Duodenal mucosa (tissue), 2 donors: ENCODE results near the gene KDM6A.
"Not testable (repeated sequence)": the region's sequence is repeated elsewhere in the genome, so short reads cannot be mapped to it uniquely, and the experiment has no call there.

Experiments
- H3K27ac ChIP-seq: one replicate; pipeline ENCODE4 v1.7.0; 2013; ENCODE audit warnings: low read depth, low read length
- H3K27me3 ChIP-seq, 2 donors: one replicate each; pipeline ENCODE4 v1.7.0; 2013; ENCODE audit warnings: low read length in 2 of 2, control low read depth in 1 of 2; ENCODE audit not compliant: insufficient read depth in 2 of 2, control insufficient read depth in 1 of 2
- H3K36me3 ChIP-seq, 2 donors: one replicate each; pipeline ENCODE4 v1.7.0; 2013; ENCODE audit warnings: low read length in 2 of 2, control low read depth in 1 of 2; ENCODE audit not compliant: insufficient read depth in 2 of 2, control insufficient read depth in 1 of 2
- H3K4me1 ChIP-seq, 2 donors: one replicate each; pipeline ENCODE4 v1.7.0; 2013; ENCODE audit warnings: low read length in 2 of 2, control low read depth in 1 of 2; ENCODE audit not compliant: insufficient read depth in 2 of 2, control insufficient read depth in 1 of 2
- H3K4me3 ChIP-seq, 2 donors: one replicate each; pipeline ENCODE4 v1.7.0; 2013; ENCODE audit warnings: low read length in 2 of 2, low read depth in 1 of 2
- H3K9ac ChIP-seq, 2 donors: one replicate each; pipeline ENCODE4 v1.7.0; 2013; ENCODE audit warnings: low read length in 2 of 2, low read depth in 1 of 2
- H3K9me3 ChIP-seq, 2 donors: one replicate each; pipeline ENCODE4 v1.7.0; 2013; ENCODE audit warnings: low read length in 2 of 2, control low read depth in 1 of 2; ENCODE audit not compliant: control insufficient read depth in 1 of 2

Gene KDM6A

DNA sequence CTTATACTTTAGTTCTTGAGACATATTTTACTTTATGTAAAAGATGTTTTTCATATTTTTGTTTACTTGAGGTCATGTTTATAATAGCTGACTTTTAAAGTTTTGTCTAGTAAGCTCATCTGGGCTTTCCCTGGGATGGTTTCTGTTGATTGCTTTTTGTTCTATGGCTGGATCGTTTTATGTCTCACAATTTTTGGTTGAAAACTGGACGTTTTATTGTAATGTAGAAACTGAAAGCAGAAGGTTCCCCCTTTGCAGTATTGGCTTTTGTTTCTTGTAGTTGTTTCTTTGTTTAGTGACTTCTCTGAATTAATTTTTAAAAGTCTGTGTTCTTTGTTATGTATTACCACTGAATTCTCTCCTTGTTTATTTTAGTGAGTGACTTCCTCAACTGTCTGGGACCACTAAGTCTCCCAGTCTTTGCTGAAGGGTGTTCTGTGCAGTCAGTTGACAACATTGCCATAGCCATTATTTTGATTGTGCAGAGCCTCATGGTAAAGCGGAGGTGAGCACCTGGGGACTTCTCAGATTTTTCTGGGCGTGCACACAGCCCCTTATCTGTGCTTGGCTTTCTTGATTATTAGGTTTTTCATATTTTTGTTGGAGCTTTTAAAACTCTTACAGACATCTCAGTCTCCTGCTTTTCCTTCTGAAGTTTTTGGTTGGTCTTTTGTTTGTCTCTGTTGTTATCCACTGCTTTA is 31.0 kb downstream of the KDM6A start:
- H3K36me3 ChIP-seq: no peaks in the 10 kb centered on the region
- H3K9ac ChIP-seq: no peak overlapping the region
- no peak overlapping the region for H3K27ac ChIP-seq
- peaks cover 0 to 18% of the 10 kb centered on the region in 2 donors for H3K4me1 ChIP-seq
- no peaks in the 10 kb centered on the region for H3K27me3 ChIP-seq
- no peaks in the 10 kb centered on the region for H3K9me3 ChIP-seq
- no peak overlapping the region for H3K4me3 ChIP-seq

DNA sequence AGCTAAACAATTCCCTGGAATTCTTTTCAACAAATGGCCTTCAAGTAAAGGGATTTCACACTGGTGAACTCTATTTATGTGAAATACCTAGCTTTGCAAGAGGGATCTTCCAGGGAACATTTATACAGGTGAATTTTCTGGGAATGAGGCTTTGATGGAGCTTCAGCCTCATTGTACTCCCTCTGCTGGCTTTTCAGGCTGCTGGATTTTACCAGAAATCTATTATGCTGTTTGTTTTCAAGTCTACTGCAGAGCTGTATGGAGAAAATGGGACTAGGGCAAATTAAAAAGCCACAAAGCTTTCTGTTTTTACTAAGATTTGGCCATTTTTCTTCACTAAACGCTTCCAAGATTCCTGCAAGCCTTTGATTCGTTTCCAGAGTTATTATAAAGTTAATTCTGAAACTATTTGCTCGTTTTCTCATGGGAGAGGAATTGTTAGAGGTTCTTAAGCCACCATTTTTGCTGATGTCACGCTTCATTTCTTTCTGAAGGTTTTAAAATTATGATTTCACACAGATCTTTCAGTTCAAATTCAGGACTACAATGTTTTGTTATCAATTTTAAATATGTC is 31.6 kb downstream of the KDM6A start:
- Histone ChIP-seq H3K27me3 (no peaks in the 10 kb centered on the region), H3K9me3 (no peaks in the 10 kb centered on the region), H3K9ac (no peak overlapping the region), H3K4me3 (no peak overlapping the region), H3K27ac (no peak overlapping the region), H3K4me1 (peaks cover 0 to 12% of the 10 kb centered on the region in 2 donors), H3K36me3 (no peaks in the 10 kb centered on the region)

- peaks cover 0 to 12% of the 10 kb centered on the region in 2 donors for H3K4me1 ChIP-seq
- no peaks in the 10 kb centered on the region for H3K27me3 ChIP-seq
- H3K27ac ChIP-seq: no peak overlapping the region
- H3K9me3 ChIP-seq: no peaks in the 10 kb centered on the region
- no peak overlapping the region for H3K9ac ChIP-seq
- no peaks in the 10 kb centered on the region for H3K36me3 ChIP-seq
- H3K4me3 ChIP-seq: no peak overlapping the region
These were observed 33.1 kb downstream of the KDM6A start for GRCh38 chrX:44906041-44906440.

- Histone ChIP-seq H3K4me3 (no peak overlapping the region), H3K9ac (no peak overlapping the region), H3K9me3 (no peaks in the 10 kb centered on the region), H3K27me3 (no peaks in the 10 kb centered on the region), H3K36me3 (no peaks in the 10 kb centered on the region), H3K27ac (no peak overlapping the region), H3K4me1 (peaks cover 0 to 12% of the 10 kb centered on the region in 2 donors)
These were observed 33.6 kb downstream of the KDM6A start for GRCh38 chrX:44906542-44906941.

DNA sequence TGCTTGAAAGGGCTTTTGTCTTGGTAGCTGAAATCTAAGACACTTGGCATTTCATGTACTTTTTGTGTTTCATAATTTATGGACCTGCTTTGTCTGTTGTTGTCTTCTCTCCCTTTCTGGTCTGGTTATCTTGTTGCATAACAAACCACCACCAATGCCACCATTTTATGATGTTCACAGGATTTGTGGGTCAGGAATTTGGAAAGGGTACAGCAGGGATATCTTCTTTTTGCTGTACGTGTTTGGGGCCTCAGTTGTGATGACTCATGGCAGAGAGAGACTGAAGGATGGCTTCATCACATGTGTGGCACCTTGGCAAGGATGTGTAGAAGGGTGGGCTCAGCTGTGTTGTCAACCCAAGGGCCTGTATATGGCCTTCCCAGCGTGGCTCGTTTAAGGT is 35.2 kb downstream of the KDM6A start:
- H3K36me3 ChIP-seq: no peaks in the 10 kb centered on the region
- no peak overlapping the region for H3K9ac ChIP-seq
- no peaks in the 10 kb centered on the region for H3K9me3 ChIP-seq
- no peak overlapping the region for H3K4me3 ChIP-seq
- no peak overlapping the region for H3K27ac ChIP-seq
- H3K27me3 ChIP-seq: no peaks in the 10 kb centered on the region
- peaks cover 0 to 12% of the 10 kb centered on the region in 2 donors for H3K4me1 ChIP-seq

DNA sequence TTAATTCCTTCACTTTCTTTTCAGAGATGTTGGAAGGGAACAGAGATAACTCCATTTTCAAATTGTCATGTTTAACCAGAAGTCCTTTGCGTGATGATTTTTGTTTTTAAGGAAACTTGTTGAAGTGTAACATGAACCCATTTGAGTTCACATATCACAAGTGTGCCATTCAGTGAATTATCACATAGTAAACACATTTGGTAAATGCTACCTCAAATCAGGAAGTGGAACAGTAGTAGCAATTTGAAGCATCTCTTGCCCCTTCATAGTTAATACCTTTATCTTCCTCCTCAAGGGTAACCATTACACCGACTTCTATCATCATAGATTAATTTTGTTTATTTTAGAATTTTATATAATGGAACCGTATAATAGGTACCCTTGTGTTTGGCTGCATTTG is 35.8 kb downstream of the KDM6A start:
- H3K27ac ChIP-seq: no peak overlapping the region
- no peaks in the 10 kb centered on the region for H3K36me3 ChIP-seq
- H3K4me1 ChIP-seq: peaks cover 0 to 12% of the 10 kb centered on the region in 2 donors

GRCh38 chrX:44910508-44910907 is 37.5 kb downstream of the KDM6A start:
- H3K27ac ChIP-seq, H3K9me3 ChIP-seq, H3K27me3 ChIP-seq, H3K36me3 ChIP-seq, H3K4me3 ChIP-seq, H3K9ac ChIP-seq: not testable (repeated sequence)
- H3K4me1 ChIP-seq: peaks cover under 1 to 19% of the 10 kb centered on the region in 2 donors

More for the DNA sequence above, 35.8 kb downstream of the KDM6A start:
- Histone ChIP-seq H3K27me3 (no peaks in the 10 kb centered on the region), H3K9ac (no peak overlapping the region), H3K4me3 (no peak overlapping the region), H3K9me3 (no peaks in the 10 kb centered on the region)

GRCh38 chrX:44911074-44911600 is 38.1 kb downstream of the KDM6A start:
- H3K27ac ChIP-seq, H3K9ac ChIP-seq, H3K27me3 ChIP-seq, H3K36me3 ChIP-seq, H3K9me3 ChIP-seq, H3K4me3 ChIP-seq: not testable (repeated sequence)
- peaks cover 3 to 19% of the 10 kb centered on the region in 2 donors for H3K4me1 ChIP-seq

- Histone ChIP-seq H3K36me3 (no peaks in the 10 kb centered on the region), H3K9ac (no peak overlapping the region), H3K27me3 (no peaks in the 10 kb centered on the region), H3K27ac (no peak overlapping the region), H3K9me3 (no peaks in the 10 kb centered on the region), H3K4me1 (peaks cover 3 to 13% of the 10 kb centered on the region in 2 donors), H3K4me3 (no peak overlapping the region)
These were observed 40.9 kb downstream of the KDM6A start for GRCh38 chrX:44913656-44914531.
